Astrocyte of the cerebellum (primary cell): ENCODE data around the gene RGS4.

Experiments
- DNase-seq: peaks from one replicate; pipeline ENCODE4 v3.0.0-alpha.2; 2011; ENCODE audit warnings: low read depth
- H3K4me3 ChIP-seq: 2 replicates; pipeline ENCODE4 v1.5.1; 2011; ENCODE audit warnings: mild to moderate bottlenecking, low read depth, low read length, moderate library complexity
- CTCF ChIP-seq: IDR thresholded peaks from 2 replicates; pipeline ENCODE4 v1.5.1; 2012; ENCODE audit warnings: low read length, low read depth, moderate library complexity, mild to moderate bottlenecking; ENCODE audit errors: missing control alignments
- in situ Hi-C: cut with HindIII; loops from 2 replicates; pipeline ENCODE4 v1.10.0; 2017; ENCODE audit warnings: low sequenced_read_pairs

RGS4 gene

GRCh38 chr1:163104385-163105099 is 35.4 kb downstream of the RGS4 start:
- no peak for TF ChIP-seq CTCF

GRCh38 chr1:163106364-163106987 is 37.3 kb downstream of the RGS4 start:
- H3K4me3 ChIP-seq: no peak overlapping the region
- no peak for DNase-seq
- no peak for TF ChIP-seq CTCF
- in situ Hi-C loops: no loop called here

More at GRCh38 chr1:163104385-163105099, 35.4 kb downstream of the RGS4 start:
- no peak for DNase-seq
- in situ Hi-C loops: no loop called here
- H3K4me3 ChIP-seq: no peak overlapping the region

GRCh38 chr1:163107655-163108054 is 38.5 kb downstream of the RGS4 start:
- H3K4me3 ChIP-seq: no peak overlapping the region
- no peak for DNase-seq
- in situ Hi-C loops: no loop called here
- no peak for TF ChIP-seq CTCF

- H3K4me3 ChIP-seq: no peak overlapping the region
- in situ Hi-C loops: no loop called here
- no peak for DNase-seq
- no peak for TF ChIP-seq CTCF
Measured at GRCh38 chr1:163115887-163116286, 46.7 kb downstream of the RGS4 start.

- TF ChIP-seq CTCF: no peak
Measured at GRCh38 chr1:163119707-163120106, 50.5 kb downstream of the RGS4 start.

GRCh38 chr1:163120372-163120771 is 51.2 kb downstream of the RGS4 start:
- TF ChIP-seq CTCF: no peak
- in situ Hi-C loops: no loop called here
- DNase-seq: no peak
- no peak overlapping the region for H3K4me3 ChIP-seq

More at GRCh38 chr1:163119707-163120106, 50.5 kb downstream of the RGS4 start:
- H3K4me3 ChIP-seq: no peak overlapping the region
- no peak for DNase-seq
- in situ Hi-C loops: no loop called here
